Mammary epithelial cell (primary cell): ENCODE results near the gene SERBP1.

ENCODE experiments used
- CTCF ChIP-seq, 2 donors: IDR thresholded peaks in 1 of 2; conservative IDR thresholded peaks in 1 of 2; 2 replicates each; pipeline ENCODE4 v1.5.1; 2011 to 2012; ENCODE audit warnings: inconsistent platforms in 2 of 2, low read length in 2 of 2, mild to moderate bottlenecking in 2 of 2, control low read depth in 1 of 2, low read depth in 1 of 2; ENCODE audit not compliant: insufficient read depth in 1 of 2; ENCODE audit errors: extremely low read depth in 1 of 2
- EZH2 ChIP-seq: IDR thresholded peaks from 2 replicates; pipeline ENCODE4 v1.6.1; 2012; ENCODE audit warnings: low read length, inconsistent platforms, borderline replicate concordance

GRCh38 chr1:67372136-67372535, 58.1 kb downstream of the SERBP1 start:
- TF ChIP-seq CTCF (conservative IDR thresholded peaks at IDR 0.05 in 1 of 2, IDR thresholded peaks at IDR 0.05 in 1 of 2; ENCODE audit: extremely low read depth in 1 of 2, insufficient read depth in 1 of 2, low read depth in 1 of 2, low read length in 2 of 2) (no peak), EZH2 (no peak)
